ENCODE results near the gene INSYN2B. TPM values are rescaled to one million over a fixed set of nuclear protein-coding genes. Genes with fewer than 3 reads are reported as not detected.

Gene INSYN2B
- total and polyA plus RNA-seq, 4 donors, result 0.10 to 0.63 (median 0.12) TPM; not detected in 1

DNA sequence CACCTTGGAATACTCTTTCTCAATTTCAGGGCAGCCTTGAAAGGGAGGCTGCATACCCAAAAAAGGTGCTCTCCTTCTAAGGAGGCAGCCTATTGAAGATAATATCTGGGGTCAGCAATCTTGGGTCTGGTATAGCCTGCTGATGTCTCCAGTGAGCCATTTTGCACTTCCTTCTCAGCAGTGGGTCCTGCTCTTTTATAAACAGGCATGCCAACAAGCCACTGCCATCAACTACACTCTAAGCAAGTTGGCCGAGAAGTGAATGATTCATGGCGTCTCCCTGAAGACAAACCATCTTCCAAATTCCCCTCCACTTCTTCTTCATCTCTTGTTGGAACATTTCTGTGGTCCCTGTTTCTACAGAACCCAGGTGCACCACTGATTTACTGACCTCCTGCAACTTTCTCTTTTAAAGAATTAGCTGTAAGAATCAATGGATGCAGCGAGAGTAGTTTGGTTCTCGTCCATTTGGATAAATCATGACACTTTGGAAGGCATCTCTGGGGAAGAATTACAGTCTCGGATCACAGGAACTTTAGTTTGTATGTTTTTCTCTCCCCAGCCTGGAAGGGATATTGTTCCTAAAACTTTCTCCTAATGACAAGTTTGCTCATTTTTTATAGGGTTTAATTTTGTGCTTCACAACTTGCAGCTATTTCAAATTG, 108.3 kb downstream of the INSYN2B start:
- H3K4me3 ChIP-seq, result no peak overlapping the region
- H3K27ac ChIP-seq (ENCODE audit: low read depth in 1 of 2, low read length in 1 of 2), result no peak overlapping the region
- no peak for DNase-seq
- 82 to 93% methylated on average over 5 of the region's 5 CpGs for WGBS, 2 donors
- ATAC-seq (ENCODE audit: insufficient read depth, low FRiP score), result no peak
- H3K9me3 ChIP-seq (ENCODE audit: control insufficient read depth in 4 of 4, insufficient read depth in 3 of 4, low read length in 3 of 4), result peaks cover 0 to 2% (median 0%) of the 10 kb centered on the region in 4 donors
- TF ChIP-seq, protein P1, sequence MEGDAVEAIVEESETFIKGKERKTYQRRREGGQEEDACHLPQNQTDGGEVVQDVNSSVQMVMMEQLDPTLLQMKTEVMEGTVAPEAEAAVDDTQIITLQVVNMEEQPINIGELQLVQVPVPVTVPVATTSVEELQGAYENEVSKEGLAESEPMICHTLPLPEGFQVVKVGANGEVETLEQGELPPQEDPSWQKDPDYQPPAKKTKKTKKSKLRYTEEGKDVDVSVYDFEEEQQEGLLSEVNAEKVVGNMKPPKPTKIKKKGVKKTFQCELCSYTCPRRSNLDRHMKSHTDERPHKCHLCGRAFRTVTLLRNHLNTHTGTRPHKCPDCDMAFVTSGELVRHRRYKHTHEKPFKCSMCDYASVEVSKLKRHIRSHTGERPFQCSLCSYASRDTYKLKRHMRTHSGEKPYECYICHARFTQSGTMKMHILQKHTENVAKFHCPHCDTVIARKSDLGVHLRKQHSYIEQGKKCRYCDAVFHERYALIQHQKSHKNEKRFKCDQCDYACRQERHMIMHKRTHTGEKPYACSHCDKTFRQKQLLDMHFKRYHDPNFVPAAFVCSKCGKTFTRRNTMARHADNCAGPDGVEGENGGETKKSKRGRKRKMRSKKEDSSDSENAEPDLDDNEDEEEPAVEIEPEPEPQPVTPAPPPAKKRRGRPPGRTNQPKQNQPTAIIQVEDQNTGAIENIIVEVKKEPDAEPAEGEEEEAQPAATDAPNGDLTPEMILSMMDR (IDR thresholded peaks at IDR 0.05; ENCODE audit: control extremely low read depth, extremely low read depth), result no peak
- H3K27me3 ChIP-seq (ENCODE audit: control insufficient read depth in 3 of 3, insufficient read depth in 3 of 3, low read length in 2 of 3), result no peaks in the 10 kb centered on the region
- H3K4me1 ChIP-seq (ENCODE audit: control insufficient read depth in 5 of 5, insufficient read depth in 5 of 5, low read length in 5 of 5), result peaks cover 0 to 9% (median 3%) of the 10 kb centered on the region in 5 donors
- H3K9ac ChIP-seq (ENCODE audit: insufficient read depth in 1 of 2, low read length in 2 of 2), result no peak overlapping the region
- peaks cover 0 to 2% (median 0%) of the 10 kb centered on the region in 4 donors for H3K36me3 ChIP-seq (ENCODE audit: control insufficient read depth in 4 of 4, insufficient read depth in 4 of 4, low read length in 4 of 4)

- TF ChIP-seq, protein P1 (IDR thresholded peaks at IDR 0.05; ENCODE audit: control extremely low read depth, extremely low read depth), result no peak
- Histone ChIP-seq H3K27ac (ENCODE audit: low read depth in 1 of 2, low read length in 1 of 2) (no peak overlapping the region), H3K4me1 (ENCODE audit: control insufficient read depth in 5 of 5, insufficient read depth in 5 of 5, low read length in 5 of 5) (peaks cover 0 to 8% (median 2%) of the 10 kb centered on the region in 5 donors), H3K4me3 (no peak overlapping the region), H3K9me3 (ENCODE audit: control insufficient read depth in 4 of 4, insufficient read depth in 3 of 4, low read length in 3 of 4) (peaks cover 0 to 2% (median 0%) of the 10 kb centered on the region in 4 donors), H3K9ac (ENCODE audit: insufficient read depth in 1 of 2, low read length in 2 of 2) (no peak overlapping the region), H3K27me3 (ENCODE audit: control insufficient read depth in 3 of 3, insufficient read depth in 3 of 3, low read length in 2 of 3) (no peaks in the 10 kb centered on the region), H3K36me3 (ENCODE audit: control insufficient read depth in 4 of 4, insufficient read depth in 4 of 4, low read length in 4 of 4) (peaks cover 0 to 2% (median 0%) of the 10 kb centered on the region in 4 donors)
- DNase-seq, result no peak
- ATAC-seq (ENCODE audit: insufficient read depth, low FRiP score), result no peak
- 79 to 93% methylated on average over 2 of the region's 2 CpGs for WGBS, 2 donors
These were observed 110.1 kb downstream of the INSYN2B start for GRCh38 chr5:169870211-169870610.

- Histone ChIP-seq H3K9me3 (ENCODE audit: control insufficient read depth in 4 of 4, insufficient read depth in 3 of 4, low read length in 3 of 4) (peaks cover 0 to 2% (median 0%) of the 10 kb centered on the region in 4 donors), H3K9ac (ENCODE audit: insufficient read depth in 1 of 2, low read length in 2 of 2) (no peak overlapping the region), H3K27me3 (ENCODE audit: control insufficient read depth in 3 of 3, insufficient read depth in 3 of 3, low read length in 2 of 3) (no peaks in the 10 kb centered on the region), H3K27ac (ENCODE audit: low read depth in 1 of 2, low read length in 1 of 2) (no peak overlapping the region), H3K36me3 (ENCODE audit: control insufficient read depth in 4 of 4, insufficient read depth in 4 of 4, low read length in 4 of 4) (peaks cover 0 to 2% (median 0%) of the 10 kb centered on the region in 4 donors), H3K4me3 (no peak overlapping the region), H3K4me1 (ENCODE audit: control insufficient read depth in 5 of 5, insufficient read depth in 5 of 5, low read length in 5 of 5) (peaks cover 0 to 2% (median 0%) of the 10 kb centered on the region in 5 donors)
- no peak for DNase-seq
- 89 to 97% methylated on average over 3 of the region's 3 CpGs for WGBS, 2 donors
- ATAC-seq (ENCODE audit: insufficient read depth, low FRiP score), result no peak
- TF ChIP-seq, protein P1 (IDR thresholded peaks at IDR 0.05; ENCODE audit: control extremely low read depth, extremely low read depth), result no peak
These were observed 111.2 kb downstream of the INSYN2B start for GRCh38 chr5:169869066-169869465.
